Parietal lobe (tissue), 1 donor: ENCODE data around the gene CYP1A1. TPM values are rescaled to one million over a fixed set of nuclear protein-coding genes. Genes with fewer than 3 reads are reported as not detected.

Experiments
- total RNA-seq: library from RNA; depleted of rRNA; stranded (reverse); fragments of >200 nt; gene quantifications from one replicate; pipeline ENCODE4 v1.2.3, GENCODE V29; 2014

The CYP1A1 gene
- total RNA-seq = 0.31 TPM

GRCh38 chr15:74725225-74725774 lies at the start of gene CYP1A1:
Gene CYP1A1, minus strand, starts transcription at chr15:74725528. Its CDS starts 2,431 bp downstream, at chr15:74723097.

GRCh38 chr15:74748322-74748946 lies 23.1 kb upstream of the CYP1A1 start, which contains the start of gene CYP1A2:
Gene CYP1A2, plus strand, starts transcription at chr15:74748845. Its CDS starts 894 bp downstream, at chr15:74749739.

GRCh38 chr15:74695597-74696397 lies 29.5 kb downstream of the CYP1A1 start, which contains the start of gene EDC3:
Gene EDC3, minus strand, starts transcription at chr15:74696024. Its CDS starts 20,900 bp downstream, at chr15:74675124.

Other genes starting within 250 kb of the CYP1A1 start
- 18.2 TPM for gene ARID3B, start 184.3 kb downstream of the CYP1A1 start, total RNA-seq
- gene CLK3, start 109.7 kb downstream of the CYP1A1 start, total RNA-seq = 59.2 TPM
- 39.8 TPM for gene EDC3, start 29.5 kb downstream of the CYP1A1 start, total RNA-seq
- gene CYP1A2, start 23.3 kb upstream of the CYP1A1 start, total RNA-seq = not detected
- gene CSK, start 56.6 kb upstream of the CYP1A1 start, total RNA-seq = 48.2 TPM
- gene LMAN1L, start 87.3 kb upstream of the CYP1A1 start, total RNA-seq = not detected
- 1.6 TPM for gene CPLX3, start 101.1 kb upstream of the CYP1A1 start, total RNA-seq
- 61.7 TPM for gene ULK3, start 117.6 kb upstream of the CYP1A1 start, total RNA-seq
- gene SCAMP2, start 147.8 kb upstream of the CYP1A1 start, total RNA-seq = 13.1 TPM
- 52.3 TPM for gene MPI, start 164.5 kb upstream of the CYP1A1 start, total RNA-seq
- 89.2 TPM for gene FAM219B, start 181.3 kb upstream of the CYP1A1 start, total RNA-seq
- 43.5 TPM for gene COX5A, start 212.5 kb upstream of the CYP1A1 start, total RNA-seq
- gene RPP25, start 231.2 kb upstream of the CYP1A1 start, total RNA-seq = 5.0 TPM